ENCODE measurements around the gene TNS2.

The TNS2 gene

DNA sequence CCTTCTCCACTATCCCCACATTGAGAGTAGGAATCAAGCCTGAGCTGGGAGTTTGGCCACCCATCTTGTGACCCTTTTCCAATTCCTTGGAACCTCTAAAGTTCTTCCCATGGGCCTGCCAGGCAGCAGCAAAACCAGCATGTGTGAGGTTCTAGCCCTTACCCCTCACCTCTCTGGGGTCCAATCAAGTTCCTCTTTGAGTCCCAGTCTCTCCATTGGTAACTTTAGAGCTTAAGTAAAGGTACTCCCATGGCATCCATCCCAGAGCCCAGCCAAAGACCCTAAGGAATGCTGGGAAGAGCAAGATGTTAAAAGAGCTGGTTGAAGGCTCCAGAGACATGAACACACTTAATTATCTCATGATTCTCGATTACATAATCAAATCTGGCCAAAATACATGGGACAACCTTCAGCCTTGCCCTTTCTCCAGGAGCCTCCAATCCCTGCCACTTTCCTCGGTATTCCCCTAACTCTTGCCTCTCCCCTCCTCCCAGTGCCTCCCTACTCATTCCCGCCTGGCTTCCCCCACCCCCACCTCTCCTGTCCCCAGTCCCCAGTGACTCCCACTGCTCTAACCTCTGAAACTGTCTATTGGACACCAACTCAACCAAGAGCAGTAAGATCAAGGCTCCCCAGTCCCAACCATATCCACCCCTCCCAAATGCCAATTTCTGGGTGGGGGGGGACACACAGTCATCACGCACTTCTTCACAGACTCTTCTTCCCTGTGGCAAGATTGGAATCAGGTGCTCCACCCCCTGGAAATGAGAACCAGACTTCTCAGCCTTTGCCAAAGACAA, 4.8 kb upstream of the TNS2 start:
- no peak for DNase-seq

DNA sequence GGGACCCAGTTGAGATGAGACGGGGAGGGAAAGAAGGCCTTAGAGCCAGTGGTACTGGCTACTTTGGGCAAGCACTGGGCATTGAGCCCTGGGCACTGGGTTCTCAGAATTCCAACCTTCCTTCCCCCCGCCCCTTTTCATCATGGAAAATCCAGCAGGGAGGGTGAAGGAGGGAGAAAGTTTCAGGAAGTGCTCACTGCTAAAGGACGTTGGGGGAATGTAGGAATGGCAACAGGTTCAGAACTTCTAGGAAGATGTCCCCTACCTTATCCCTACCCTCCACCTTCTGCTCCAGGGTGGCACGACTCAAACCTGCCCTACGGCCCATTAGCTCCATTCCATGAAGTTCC, 4.2 kb upstream of the TNS2 start:
- DNase-seq, result no peak

DNA sequence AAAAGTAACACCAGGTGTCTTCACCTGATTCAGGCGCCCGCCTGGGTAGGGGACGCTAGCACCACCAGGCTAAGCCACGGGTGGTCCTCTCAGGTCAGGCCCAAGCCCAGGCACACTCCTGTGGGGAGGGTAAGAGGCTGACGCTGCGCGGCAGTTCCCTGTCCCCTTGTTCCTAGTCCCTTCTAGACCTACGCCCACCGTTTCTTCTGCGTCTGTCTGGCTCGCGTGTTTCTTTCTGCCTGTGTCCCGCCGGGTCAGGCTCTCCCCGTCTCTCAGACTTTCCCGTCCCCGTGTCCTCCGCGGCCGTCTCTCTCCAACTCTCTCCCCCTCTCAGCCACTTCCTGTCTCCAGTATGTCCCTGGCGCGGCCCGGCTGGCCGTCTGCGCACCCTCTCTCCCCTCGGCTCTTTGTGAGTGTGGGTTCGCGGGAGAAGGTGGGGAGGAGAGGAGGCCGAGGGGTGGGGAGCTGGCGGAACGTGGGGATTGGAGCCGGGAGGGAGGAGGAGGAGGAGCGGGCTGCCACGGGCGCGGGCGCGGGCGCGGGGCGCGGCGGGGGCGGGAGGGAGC, 3.1 kb upstream of the TNS2 start:
- peak; percentile 78 for DNase-seq

DNA sequence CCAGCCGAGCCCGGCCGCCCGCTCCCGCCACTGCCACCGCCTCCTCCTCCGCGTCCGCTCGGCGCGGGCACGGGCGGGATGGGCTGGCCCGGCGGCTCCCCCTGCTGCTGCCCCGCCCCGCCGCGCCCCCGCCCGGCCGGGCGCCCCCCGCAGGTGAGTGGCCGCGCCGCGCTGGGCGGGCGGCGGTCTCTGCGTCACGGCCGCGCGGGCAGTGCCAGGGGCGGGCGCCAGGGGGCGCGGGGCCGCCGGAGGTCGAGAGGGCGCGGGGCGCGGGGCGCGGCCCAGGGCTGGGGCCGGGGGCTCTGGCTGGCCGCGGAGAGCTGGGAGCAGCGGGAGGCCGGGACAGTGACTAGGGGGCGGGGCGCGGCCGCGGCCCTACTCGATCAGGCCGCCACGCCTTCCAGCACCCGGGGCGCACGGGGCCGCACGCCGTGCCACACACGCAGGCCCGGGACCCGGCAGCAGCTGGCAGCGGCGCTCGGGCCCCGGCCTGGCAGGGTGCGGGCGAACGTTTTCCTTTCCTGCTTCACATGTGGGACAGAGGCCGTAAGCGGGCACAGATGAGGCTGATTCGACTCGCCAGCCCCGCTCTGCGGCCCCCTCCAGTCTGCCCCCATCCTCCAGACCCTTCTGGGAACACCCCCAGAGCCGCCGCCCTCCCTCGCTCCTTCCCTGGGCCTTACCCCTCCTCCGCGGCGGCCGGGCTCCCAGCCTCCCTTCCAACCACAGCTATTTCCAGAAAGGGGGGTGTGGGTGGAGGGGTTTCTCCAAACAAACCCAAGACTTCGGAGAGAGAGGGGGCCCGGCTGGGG, 2.4 kb upstream of the TNS2 start:
- peak; percentile 78 for DNase-seq

DNA sequence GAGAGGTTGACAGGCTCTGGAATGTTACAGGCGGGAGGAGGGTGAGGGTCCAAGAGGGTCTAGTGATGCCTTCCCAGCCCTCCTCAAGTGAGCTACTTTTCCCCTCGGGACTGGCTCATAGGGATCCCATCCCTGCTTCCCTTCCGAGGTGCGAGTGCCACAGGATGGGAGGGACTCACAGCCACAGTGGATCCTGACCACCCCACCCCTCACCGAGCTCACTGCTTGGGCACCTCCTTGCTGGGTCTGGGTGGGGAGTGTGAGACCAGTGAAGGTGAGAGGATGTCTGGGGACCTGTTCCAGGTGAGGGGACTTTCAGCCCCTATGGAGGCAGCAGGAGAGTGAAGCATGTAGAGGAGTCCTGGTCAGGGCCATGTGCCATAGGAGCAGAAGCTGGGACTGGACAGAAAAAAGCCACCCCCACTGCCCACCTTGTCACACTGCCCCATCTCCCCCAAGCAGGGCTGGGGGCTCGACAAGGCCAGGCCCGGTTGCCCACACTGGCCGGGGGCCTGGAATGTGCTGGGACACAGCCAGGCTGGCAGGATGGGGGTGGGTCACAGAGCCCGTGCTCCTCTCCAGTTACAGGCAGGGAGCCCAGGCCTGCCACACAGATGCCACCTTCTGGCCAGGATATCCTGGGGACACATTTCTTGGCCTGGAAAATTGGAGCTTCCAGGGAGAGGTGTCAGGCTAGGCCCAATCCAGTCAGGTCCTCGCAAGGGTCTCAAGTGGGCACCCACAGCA, 1.7 kb upstream of the TNS2 start:
- DNase-seq, result peak; percentile 47

DNA sequence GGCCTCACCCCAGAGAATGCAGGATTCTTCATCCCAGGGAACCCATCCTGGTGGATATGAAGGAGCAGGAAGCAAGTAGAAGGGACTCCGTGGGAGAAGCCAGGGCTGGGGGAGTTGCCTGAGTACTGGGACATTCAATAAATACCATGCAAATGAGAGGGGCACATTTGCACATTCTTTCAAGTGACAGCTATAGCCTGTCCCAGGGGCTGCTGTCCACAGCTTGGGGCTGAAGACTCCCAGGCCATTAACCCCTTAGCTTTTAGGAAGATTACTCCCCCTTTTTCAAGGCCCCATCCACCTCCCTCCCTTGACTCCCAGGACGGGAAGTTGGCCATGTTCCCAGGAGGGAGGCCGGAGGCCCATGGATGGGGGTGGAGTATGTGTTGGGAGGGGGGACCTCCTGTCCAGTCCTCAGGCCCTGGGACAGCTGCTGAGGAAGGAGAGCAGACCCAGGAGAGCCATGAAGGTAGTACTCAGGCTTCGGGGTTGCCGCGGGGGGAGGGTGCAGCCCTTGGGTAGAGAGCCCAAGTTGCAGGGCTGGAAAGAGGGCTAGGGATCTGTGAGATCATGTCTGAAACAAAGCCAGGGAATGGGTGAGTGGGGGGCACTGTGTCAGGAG, 974 bp upstream of the TNS2 start:
- no peak for DNase-seq

DNA sequence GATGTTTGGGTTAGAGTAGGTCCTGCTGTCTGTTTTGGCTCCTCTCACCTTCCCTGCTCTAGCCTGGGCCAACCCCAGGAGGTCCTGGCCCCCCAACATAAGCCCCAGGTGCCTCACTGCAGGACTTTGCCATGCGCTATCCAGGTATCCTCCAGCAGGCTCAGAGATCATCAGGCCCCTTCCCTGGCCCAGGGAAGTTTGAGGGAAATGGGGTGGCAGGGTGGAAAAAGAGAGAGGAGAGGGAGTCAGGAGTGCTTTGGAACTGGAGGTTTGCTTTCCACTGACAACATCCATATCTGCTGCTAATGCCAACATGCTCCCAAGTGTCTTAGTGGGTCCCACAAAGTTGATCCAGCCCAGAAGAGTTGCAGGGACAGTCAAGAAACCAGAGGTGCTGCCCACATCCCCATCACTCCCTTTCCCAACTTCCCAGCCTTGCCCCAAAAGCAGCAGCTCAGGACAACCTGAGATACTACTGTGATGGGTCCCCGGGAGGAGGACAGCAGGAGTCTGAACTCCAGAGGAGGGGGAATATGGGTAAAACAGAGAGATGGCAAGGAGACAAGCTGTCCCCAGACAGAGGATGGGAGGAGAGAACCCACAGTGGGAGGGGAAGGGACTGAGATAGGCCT, 677 bp downstream of the TNS2 start:
- no peak for DNase-seq

DNA sequence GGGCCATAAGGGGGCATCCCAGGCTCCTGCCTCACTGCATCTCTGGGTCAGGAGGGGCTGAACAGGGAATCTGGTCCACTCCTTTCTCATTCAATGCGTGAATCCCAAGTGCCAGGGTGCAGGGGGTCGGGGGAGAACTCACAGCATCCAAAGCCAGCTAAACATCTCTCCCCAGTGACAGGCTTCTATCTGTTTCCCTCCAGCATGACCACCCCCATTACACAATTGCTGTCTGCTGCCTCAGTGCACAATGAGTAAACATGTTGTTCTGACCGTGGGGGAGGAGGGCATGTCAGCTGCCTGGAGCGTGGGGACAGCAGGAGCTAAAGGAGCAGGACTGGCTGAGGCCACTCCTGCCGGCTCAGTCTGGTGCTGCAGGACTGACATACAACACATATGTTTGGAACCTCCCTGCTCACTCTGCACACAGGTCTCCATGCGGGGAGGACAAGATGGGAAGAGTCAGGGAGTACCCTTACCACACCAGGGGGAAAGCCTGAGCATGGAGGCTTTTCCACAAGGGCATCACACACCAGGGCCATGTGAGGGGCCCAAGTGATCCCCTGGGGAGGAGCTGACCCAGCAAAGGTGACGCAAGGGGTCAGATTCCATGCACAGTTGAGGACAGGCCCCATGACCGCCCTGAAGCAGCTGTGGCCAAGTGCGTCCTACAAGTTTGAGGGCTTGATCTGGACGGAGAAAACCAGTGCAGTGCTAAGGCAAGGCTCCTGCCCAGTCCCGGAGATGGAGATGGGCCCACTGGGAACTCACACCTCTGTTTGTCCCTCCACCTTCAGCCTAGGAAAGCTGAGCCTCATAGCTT, 1.4 kb downstream of the TNS2 start:
- DNase-seq, result peak; percentile 28

DNA sequence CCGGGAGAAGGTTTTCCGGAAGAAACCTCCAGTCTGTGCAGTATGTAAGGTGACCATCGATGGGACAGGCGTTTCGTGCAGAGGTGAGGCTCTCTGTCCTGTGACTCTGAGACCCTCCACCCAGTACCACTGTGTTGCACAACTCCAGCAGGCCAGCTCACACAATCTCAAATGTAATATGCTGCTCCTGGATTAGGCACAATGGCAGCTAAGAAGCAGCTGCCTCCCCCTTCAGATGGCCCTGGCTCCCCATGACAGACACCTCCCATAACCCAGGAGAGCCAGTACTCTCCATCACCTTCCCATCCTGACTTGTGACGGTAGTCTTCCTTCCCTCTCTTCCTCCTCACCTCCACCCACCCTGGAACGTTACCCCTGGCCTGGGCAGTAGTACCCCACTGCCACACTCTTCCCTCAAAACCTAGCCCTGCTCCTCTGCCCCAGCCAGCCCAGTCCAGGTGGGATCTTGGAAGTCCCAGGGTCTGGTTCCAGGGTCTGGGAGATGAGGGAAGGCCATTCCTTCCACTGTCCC, 2.1 kb downstream of the TNS2 start:
- DNase-seq, result no peak

DNA sequence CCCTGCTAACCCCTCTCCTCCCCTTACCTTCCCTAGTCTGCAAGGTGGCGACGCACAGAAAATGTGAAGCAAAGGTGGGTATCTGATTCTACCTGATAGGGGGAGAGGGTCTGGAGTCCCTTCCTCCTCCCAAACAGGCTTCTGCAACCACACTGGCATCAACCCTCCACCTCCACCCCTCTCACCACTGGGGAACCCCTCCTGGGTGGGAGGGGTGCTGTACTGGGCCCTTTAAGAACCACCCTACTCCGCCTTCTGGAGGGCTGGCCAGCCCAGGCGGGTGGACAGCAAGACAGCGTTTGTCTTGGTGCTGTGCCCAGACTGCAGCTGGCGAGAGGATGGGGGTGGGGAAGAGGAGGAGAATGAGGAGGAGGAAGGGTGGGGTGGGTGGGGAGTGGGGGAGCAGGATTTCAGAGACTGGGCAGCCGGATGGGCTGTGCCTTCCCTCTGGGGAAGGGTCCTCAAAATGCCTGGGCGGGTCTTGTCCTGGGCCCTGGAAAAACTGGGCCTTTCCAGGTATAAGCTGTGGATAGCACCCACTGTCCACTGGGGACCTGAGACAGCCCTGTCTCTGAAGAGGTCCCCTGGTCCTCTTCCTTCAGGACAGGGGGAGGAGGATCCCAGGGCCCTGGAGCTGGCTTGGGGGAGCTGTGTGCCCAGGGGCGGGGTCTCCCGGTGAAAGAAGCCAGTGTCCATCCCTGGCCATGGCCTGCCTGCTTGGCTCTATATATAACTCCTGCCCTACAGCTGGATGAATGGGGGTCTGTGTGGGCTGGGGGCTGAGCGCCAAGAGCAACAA, 2.8 kb downstream of the TNS2 start:
- no peak for DNase-seq

DNA sequence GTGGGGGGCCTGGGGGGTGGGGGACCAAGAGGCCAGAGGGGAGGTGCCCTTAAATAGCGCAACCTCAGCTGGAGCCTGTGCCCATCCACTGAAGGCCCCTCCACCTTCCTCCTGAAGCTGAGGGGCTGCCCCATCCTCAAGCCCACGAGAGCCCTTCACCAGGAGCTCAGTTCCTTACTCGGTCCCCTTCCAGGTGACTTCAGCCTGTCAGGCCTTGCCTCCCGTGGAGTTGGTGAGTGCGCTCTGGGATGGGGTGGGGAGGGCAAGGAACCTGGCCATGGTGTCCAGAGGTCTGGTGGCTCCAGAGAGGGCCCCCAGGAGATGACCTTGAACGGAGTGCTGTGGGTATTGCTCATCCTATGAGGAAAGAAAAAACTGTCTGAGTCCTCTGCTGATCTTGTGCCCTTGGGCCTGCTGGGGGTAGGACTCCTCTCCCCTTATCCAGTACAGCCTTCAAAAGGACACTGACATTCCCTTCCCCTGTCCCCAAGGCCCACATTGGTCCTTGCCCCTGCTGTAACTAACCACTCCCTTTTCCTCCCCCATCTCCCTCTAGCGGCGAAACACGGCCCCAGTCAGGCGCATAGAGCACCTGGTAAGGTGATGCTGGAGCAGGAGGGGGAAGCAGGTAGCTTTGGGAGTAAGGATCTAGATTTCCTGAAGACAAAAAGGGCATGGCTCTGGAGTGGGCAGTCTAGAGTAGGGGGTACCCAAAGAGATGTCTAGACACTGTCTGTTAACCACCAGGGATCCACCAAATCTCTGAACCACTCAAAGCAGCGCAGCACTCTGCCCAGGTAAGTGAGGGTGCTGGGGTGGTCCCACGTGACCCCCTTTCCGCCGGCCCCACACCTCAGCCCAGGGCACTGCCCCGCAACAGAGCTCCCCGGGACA, 3.6 kb downstream of the TNS2 start:
- DNase-seq, result peak; percentile 60

DNA sequence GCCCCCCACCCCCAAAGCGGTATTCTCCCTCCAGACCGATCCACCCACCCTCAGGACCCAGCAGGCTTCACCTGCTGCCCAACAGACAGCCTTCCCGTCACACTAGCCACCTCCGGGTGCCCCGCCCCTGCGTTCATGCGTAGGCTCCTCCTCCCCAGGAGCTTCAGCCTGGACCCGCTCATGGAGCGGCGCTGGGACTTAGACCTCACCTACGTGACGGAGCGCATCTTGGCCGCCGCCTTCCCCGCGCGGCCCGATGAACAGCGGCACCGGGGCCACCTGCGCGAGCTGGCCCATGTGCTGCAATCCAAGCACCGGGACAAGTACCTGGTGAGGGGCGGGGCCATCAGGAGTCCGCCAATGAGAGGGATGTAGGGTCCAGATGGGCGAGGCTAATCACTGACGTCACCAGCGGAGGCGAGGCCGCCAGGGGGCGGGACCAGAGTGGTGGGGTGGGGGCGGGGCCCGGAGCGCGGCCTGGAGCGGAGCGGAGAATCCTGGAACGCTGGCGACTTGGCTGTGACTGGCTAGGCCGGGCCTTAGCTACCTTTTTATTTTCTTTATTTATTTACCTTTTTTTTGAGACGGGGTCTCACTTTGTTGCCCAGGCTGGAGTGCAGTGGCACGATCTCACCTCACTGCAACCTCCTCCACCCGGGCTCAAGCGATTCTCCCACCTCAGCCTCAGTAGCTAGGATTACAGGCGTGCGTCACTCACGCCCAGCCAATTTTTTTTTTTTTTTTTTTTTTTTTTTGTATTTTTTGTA, 4.4 kb downstream of the TNS2 start:
- peak; percentile 97 for DNase-seq

DNA sequence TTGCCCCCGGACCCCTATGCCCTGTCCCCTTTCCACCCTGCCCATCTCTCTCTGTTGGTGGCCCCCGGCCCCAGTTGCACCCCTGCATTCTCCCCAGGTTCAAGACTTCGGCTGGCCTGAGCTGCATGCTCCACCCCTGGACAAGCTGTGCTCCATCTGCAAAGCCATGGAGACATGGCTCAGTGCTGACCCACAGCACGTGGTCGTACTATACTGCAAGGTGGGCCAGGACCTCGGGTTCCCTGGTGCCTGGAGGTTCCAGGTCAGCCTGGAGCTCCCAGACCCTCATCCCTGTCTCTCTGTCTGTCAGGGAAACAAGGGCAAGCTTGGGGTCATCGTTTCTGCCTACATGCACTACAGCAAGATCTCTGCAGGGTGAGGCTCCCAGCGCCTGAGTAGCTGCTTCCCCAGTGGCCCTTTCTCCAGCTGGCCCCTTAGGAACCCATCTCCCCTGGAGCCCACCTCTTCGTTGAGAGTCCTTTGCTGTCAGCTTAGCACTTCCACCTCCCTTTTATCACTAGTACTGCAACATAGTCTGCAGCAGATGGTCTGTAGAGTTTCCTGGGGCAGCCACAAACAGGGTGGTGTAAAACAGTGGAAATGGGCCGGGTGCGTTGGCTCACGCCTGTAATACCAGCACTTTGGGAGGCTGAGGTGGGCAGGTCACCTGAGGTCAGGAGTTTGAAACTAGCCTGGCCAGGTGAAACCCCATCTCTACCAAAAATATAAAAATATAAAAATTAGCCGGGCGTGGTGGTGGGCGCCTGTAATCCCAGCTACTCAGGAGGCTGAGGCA, 5.8 kb downstream of the TNS2 start:
- DNase-seq, result peak; percentile 31

DNA sequence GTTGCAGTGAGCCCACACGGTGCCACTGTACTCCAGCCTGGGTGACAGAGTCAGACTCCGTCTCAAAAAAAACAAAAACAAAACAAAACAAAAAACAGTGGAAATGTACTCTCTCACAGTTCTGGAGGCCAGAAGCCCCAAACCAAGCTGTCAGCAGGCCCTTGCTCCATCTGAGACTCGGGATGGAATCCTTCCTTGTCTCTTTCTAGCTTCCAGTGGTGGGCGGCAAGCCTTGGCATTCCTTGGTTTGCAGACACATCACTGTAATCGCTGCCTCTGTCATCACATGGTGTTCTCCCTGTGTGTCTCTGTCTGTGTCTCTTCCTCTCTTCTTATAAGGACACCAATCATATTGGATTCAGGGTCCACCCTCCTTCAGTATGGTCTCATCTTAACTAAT, 6.4 kb downstream of the TNS2 start:
- DNase-seq, result no peak

DNA sequence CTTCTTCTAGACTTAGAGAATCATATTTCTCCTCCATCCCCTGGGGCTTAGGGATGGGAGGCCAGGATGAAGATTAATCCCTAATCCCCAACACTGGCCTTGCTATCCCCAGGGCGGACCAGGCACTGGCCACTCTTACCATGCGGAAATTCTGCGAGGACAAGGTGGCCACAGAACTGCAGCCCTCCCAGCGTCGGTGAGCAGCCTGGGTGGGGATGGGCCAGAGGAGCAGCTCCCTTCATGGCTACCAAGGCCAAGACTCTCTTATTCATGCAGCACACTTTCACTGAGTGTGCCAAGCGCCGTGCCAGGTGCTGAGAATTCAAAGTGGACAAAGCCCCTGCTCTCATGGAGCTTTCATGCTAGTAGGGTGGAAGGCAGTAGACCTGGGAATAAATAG, 7.0 kb downstream of the TNS2 start:
- DNase-seq, result peak; percentile 51

DNA sequence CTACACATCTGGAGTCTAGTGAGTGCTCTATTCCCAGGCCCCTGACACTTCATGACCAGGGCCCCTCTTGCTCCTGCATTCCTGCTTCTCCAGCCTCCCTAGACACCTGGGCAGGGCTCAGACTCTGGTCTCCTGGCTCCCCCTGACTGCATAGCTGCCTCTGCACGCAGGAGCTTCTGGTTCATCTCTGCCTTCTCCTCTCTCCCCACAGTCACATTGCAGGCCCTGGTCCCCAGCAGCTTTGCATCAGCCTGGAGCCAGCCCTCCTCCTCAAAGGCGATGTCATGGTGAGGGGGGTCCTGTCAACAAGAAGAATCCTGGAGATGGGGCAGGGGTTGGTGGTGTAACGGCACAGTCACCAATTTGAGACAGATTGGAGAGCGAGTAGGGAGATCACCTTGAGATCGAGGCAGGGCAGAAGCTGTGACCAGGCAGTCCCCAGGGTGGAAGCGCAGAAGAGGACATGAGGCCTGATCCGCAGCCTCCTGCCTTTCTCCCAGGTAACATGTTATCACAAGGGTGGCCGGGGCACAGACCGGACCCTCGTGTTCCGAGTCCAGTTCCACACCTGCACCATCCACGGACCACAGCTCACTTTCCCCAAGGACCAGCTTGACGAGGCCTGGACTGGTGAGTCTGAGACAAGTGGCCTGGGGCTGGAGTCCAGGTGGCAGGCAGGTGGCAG, 8.1 kb downstream of the TNS2 start:
- DNase-seq, result no peak
